MM.1S (cell line): ENCODE measurements around the gene ZMYND10.
A peak's percentile ranks its signal among the peaks of the same experiment; 100 is the strongest.

Experiments
- EZH2 ChIP-seq: fragments of 300-600 bp; sonication (generic); optimal IDR thresholded peaks from 2 replicates; pipeline ENCODE3; 2017; ENCODE audit warnings: low read depth, mild to moderate bottlenecking, antibody characterized with exemption, low read length, mixed read lengths
- TF ChIP-seq, protein P1 (sequence below): fragments of 300-600 bp; sonication (generic); IDR thresholded peaks from 2 replicates; pipeline ENCODE4 v1.5.1; 2016; ENCODE audit warnings: antibody characterized with exemption, low read length, mixed read lengths

DNA sequence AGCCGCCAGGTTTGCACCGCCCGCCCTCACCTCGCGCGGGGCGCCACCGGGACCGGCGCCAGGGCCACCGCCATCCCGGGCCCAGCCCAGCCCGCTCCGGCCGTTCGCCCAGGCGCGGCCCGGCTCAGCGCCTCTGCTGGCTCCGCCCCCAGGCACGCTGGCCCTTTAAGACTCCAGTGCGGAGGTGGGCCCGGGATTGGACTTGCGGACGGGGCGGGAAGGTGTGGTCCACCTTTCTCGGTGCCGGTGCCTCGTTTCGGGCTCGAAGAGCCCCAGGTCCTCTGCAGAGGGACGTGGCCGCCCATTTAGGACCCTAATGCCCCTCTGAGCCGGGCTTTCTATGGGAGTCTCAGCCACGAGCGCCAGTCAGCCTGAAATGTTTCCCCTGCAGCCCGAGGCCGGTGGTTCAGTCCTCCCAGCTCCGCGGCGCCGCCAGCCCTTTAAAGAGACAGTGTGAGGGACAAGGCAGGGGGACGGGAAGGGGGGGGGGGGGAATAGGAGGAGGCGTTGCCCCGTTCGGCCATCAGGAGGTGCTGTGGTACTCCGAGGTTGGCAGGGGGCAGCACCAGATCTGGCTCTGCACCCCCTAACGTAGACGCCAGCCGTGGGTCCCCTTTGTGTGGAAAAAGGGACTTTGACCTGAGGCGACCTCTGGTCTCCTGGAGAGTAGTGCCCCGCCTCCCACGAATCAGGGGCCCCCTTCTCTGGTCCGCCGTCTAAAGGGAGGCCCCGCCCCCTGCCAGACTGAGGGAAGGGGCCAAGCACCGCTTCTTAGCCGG lies 24.0 kb downstream of the ZMYND10 start:
- no peak for TF ChIP-seq EZH2
- TF ChIP-seq, protein P1, sequence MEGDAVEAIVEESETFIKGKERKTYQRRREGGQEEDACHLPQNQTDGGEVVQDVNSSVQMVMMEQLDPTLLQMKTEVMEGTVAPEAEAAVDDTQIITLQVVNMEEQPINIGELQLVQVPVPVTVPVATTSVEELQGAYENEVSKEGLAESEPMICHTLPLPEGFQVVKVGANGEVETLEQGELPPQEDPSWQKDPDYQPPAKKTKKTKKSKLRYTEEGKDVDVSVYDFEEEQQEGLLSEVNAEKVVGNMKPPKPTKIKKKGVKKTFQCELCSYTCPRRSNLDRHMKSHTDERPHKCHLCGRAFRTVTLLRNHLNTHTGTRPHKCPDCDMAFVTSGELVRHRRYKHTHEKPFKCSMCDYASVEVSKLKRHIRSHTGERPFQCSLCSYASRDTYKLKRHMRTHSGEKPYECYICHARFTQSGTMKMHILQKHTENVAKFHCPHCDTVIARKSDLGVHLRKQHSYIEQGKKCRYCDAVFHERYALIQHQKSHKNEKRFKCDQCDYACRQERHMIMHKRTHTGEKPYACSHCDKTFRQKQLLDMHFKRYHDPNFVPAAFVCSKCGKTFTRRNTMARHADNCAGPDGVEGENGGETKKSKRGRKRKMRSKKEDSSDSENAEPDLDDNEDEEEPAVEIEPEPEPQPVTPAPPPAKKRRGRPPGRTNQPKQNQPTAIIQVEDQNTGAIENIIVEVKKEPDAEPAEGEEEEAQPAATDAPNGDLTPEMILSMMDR = peak; percentile 59
